ENCODE data around the gene ABCD1. TPM values are rescaled to one million over a fixed set of nuclear protein-coding genes. Genes with fewer than 3 reads are reported as not detected.
"Not testable (repeated sequence)": the region's sequence is repeated elsewhere in the genome, so short reads cannot be mapped to it uniquely, and the experiment has no call there.

The ABCD1 gene
- total RNA-seq, 1 donor from 2014 or later = 18.3 TPM

GRCh38 chrX:153697924-153698865, 26.5 kb upstream of the ABCD1 start:
- no peaks in the 10 kb centered on the region for H3K27me3 Mint-ChIP-seq (ENCODE audit: low read depth)
- no peak overlapping the region for H3K4me3 Mint-ChIP-seq
- no peaks in the 10 kb centered on the region for H3K4me1 Mint-ChIP-seq
- peaks cover 10% of the 10 kb centered on the region for H3K36me3 Mint-ChIP-seq
- no peak for TF ChIP-seq CTCF (IDR thresholded peaks at IDR 0.05; ENCODE audit: unreplicated experiment)
- H3K27ac Mint-ChIP-seq = no peak overlapping the region
- DNase-seq (ENCODE audit: low spot score in 2 of 2, unreplicated experiment in 2 of 2) = no peak
- peaks cover 7% of the 10 kb centered on the region for H3K9me3 Mint-ChIP-seq

GRCh38 chrX:153699210-153699783, 25.4 kb upstream of the ABCD1 start:
- not testable (repeated sequence) for H3K4me3 Mint-ChIP-seq; H3K27me3 Mint-ChIP-seq (ENCODE audit: low read depth); H3K36me3 Mint-ChIP-seq; H3K4me1 Mint-ChIP-seq; DNase-seq (ENCODE audit: low spot score in 2 of 2, unreplicated experiment in 2 of 2); H3K27ac Mint-ChIP-seq; H3K9me3 Mint-ChIP-seq

GRCh38 chrX:153699784-153700371, 24.8 kb upstream of the ABCD1 start:
- H3K27ac Mint-ChIP-seq; H3K4me3 Mint-ChIP-seq; DNase-seq (ENCODE audit: low spot score in 2 of 2, unreplicated experiment in 2 of 2); H3K9me3 Mint-ChIP-seq; H3K4me1 Mint-ChIP-seq; H3K36me3 Mint-ChIP-seq; H3K27me3 Mint-ChIP-seq (ENCODE audit: low read depth): not testable (repeated sequence)

- Mint-ChIP-seq H3K27me3 (ENCODE audit: low read depth) (no peaks in the 10 kb centered on the region), H3K9me3 (peaks cover 7% of the 10 kb centered on the region), H3K4me3 (no peak overlapping the region), H3K27ac (no peak overlapping the region), H3K4me1 (no peaks in the 10 kb centered on the region), H3K36me3 (peaks cover 10% of the 10 kb centered on the region)
- TF ChIP-seq CTCF (IDR thresholded peaks at IDR 0.05; ENCODE audit: unreplicated experiment) = no peak
- DNase-seq (ENCODE audit: low spot score in 2 of 2, unreplicated experiment in 2 of 2) = no peak
Observed at GRCh38 chrX:153700376-153700945, 24.2 kb upstream of the ABCD1 start.

- no peak for TF ChIP-seq CTCF (IDR thresholded peaks at IDR 0.05; ENCODE audit: unreplicated experiment)
- no peak overlapping the region for H3K27ac Mint-ChIP-seq
- peaks cover 7% of the 10 kb centered on the region for H3K9me3 Mint-ChIP-seq
- H3K4me1 Mint-ChIP-seq = no peaks in the 10 kb centered on the region
- peaks cover 10% of the 10 kb centered on the region for H3K36me3 Mint-ChIP-seq
- no peak overlapping the region for H3K4me3 Mint-ChIP-seq
- no peak for DNase-seq (ENCODE audit: low spot score in 2 of 2, unreplicated experiment in 2 of 2)
- no peaks in the 10 kb centered on the region for H3K27me3 Mint-ChIP-seq (ENCODE audit: low read depth)
Observed at GRCh38 chrX:153700967-153701366, 23.7 kb upstream of the ABCD1 start.

- H3K4me3 Mint-ChIP-seq = no peak overlapping the region
- peaks cover 10% of the 10 kb centered on the region for H3K36me3 Mint-ChIP-seq
- H3K9me3 Mint-ChIP-seq = peaks cover 7% of the 10 kb centered on the region
- H3K27me3 Mint-ChIP-seq (ENCODE audit: low read depth) = no peaks in the 10 kb centered on the region
- H3K4me1 Mint-ChIP-seq = no peaks in the 10 kb centered on the region
- no peak for TF ChIP-seq CTCF (IDR thresholded peaks at IDR 0.05; ENCODE audit: unreplicated experiment)
- no peak overlapping the region for H3K27ac Mint-ChIP-seq
- no peak for DNase-seq (ENCODE audit: low spot score in 2 of 2, unreplicated experiment in 2 of 2)
Observed at GRCh38 chrX:153701706-153702105, 22.9 kb upstream of the ABCD1 start.

All from mesothelial cell of epicardium (in vitro differentiated cells).